OCI-LY3 (cell line): Measurements from ENCODE around the gene RASSF7.

Experiments used
- EZH2phosphoT487 ChIP-seq: fragments of 200-600 bp; shearing (Covaris generic); IDR thresholded peaks from 2 replicates; pipeline ENCODE4 v1.6.1; 2018; ENCODE audit warnings: antibody characterized with exemption, mixed run types, low read depth
- TF ChIP-seq, protein P1 (sequence below): fragments of 200-600, 300-600 bp; sonication (generic); IDR thresholded peaks from 2 replicates; pipeline ENCODE4 v1.5.1; 2014; ENCODE audit warnings: antibody characterized with exemption, low read length, low read depth

DNA sequence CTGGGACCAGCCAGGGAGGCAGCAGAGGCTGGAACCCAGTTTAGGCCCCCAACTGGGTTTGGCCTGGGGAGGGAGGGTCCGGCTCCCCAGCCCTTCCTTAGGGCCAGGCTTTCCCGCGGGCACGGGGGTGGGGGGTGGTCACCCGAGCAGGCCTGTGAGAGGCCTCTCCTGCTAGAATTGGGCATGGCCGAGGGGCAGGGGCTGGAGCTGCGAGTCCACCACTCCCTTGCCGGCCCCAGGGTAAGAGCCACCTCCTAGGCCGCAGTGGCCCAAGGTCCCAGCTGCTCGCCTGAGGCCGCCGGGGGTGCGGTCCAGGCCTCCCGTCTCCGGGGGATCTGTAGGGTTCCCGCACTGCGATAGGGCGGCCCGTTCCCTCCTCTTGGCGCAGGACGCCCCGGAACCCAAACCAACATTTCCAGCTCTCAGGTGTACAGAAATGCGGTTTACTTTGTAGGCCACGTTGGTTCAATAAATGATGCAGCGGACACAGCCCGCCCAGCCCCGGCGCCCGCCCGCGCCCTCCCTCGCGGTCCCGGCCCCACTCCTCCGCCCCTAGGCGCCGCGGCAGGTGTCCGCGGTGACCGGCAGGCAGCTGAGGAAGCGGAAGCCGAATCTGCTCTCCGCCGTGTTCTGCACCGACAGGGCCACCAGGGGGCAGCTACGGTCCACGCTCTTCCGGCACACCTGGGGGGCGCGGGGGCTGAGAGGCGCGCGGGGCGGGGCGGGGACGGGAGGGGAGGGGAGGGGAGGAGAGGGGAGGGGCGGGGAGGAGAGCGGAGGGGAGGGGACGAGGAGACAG lies 6.1 kb upstream of the RASSF7 start:
- TF ChIP-seq, protein P1, sequence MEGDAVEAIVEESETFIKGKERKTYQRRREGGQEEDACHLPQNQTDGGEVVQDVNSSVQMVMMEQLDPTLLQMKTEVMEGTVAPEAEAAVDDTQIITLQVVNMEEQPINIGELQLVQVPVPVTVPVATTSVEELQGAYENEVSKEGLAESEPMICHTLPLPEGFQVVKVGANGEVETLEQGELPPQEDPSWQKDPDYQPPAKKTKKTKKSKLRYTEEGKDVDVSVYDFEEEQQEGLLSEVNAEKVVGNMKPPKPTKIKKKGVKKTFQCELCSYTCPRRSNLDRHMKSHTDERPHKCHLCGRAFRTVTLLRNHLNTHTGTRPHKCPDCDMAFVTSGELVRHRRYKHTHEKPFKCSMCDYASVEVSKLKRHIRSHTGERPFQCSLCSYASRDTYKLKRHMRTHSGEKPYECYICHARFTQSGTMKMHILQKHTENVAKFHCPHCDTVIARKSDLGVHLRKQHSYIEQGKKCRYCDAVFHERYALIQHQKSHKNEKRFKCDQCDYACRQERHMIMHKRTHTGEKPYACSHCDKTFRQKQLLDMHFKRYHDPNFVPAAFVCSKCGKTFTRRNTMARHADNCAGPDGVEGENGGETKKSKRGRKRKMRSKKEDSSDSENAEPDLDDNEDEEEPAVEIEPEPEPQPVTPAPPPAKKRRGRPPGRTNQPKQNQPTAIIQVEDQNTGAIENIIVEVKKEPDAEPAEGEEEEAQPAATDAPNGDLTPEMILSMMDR, result peak; percentile 46
- TF ChIP-seq EZH2phosphoT487, result no peak
